H54 (cell line): ENCODE measurements around the gene ATP1B1.
A peak's percentile ranks its signal among the peaks of the same experiment; 100 is the strongest.

Source experiments
- DNase-seq: peaks from one replicate; pipeline ENCODE4 v3.0.0; 2011; ENCODE audit warnings: low spot score, mixed read lengths; ENCODE audit not compliant: insufficient read length
- FAIRE-seq: peaks from 3 replicates; lab custom pipeline; 2011; peaks lifted over from hg19 to GRCh38; lab: Jason Lieb, UNC
- POLR2A ChIP-seq: IDR thresholded peaks from 2 replicates; pipeline ENCODE4 v1.6.1; 2011; ENCODE audit warnings: low read depth, mild to moderate bottlenecking, low read length

ATP1B1 gene

DNA sequence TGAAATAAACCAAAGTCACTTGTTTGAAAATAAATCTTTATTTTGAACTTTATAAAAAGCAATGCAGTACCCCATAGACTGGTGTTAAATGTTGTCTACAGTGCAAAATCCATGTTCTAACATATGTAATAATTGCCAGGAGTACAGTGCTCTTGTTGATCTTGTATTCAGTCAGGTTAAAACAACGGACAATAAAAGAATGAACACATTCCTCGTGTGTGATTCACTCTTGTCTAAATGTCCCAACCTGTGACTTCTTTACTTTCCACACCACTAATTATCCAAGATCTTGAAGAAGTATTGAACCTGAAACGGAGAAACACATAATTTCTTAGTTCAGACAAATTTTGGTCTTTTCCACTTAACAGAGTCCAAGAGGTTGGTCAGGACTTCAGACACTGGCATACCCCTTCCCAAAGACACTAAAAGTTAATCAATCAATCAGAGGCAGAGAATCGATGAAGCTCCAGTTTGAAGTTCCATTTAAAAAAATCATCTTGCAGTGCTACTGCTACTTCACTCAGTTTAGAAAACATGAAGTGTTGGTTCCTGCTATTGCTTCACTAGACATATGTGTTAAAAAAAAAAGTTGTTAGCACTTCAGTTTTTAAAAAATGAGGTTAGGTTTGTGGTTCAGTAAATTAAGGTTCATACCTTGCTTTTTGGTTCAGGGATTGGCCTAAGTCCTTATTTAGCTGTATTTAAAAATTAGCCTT, 26.2 kb downstream of the ATP1B1 start:
- no peak for TF ChIP-seq POLR2A
- peak; percentile 58 for FAIRE-seq
- no peak for DNase-seq

GRCh38 chr1:169133228-169133576, 26.7 kb downstream of the ATP1B1 start:
- no peak for TF ChIP-seq POLR2A
- DNase-seq (no peak), FAIRE-seq (no peak)

- FAIRE-seq, result no peak
- no peak for DNase-seq
These were observed 27.5 kb downstream of the ATP1B1 start for GRCh38 chr1:169133801-169134502.

DNA sequence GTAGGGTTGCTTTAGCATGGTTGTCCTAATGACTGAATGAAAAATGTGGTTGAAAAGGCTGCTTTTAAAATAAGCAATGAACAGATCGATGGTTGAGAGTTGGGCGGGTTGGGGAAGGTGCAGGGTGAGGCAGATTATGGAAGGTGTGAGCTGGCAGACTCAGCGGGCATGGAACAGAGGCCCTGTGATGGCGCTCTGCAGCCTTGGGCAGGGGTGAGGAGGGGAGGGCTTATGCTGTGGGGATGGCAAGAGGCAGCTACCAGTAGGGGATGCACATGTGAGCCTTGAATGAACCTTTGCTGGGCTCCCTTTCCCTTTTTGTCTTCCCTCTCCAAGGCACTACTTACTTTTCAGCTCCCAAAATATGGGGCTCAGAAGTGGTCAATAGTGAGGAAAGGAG, 30.9 kb downstream of the ATP1B1 start:
- FAIRE-seq, result no peak

More at GRCh38 chr1:169133801-169134502, 27.5 kb downstream of the ATP1B1 start:
- TF ChIP-seq POLR2A, result no peak

GRCh38 chr1:169138866-169139670, 32.6 kb downstream of the ATP1B1 start:
- DNase-seq (no peak), FAIRE-seq (no peak)
- no peak for TF ChIP-seq POLR2A

More for the DNA sequence above, 30.9 kb downstream of the ATP1B1 start:
- no peak for DNase-seq
- TF ChIP-seq POLR2A, result no peak

DNA sequence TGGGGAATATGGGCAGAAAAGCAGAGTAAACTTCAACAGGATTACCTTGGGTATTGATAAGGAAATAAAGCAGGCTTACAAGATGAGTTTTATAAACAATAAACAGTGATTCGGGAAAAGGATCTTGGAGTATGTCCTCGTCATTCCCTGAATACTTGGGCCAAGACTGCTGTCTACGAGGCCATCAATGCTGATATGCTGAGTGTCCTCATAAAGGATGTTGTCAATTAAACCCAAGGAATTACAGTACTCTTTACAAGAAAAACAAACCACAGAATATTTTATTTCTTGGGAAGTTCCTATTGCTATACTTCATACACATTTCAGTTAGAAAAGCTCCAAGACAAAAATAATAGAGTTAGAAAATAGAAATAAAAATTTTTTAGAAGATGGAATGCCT, 34.9 kb downstream of the ATP1B1 start:
- TF ChIP-seq POLR2A, result no peak
- no peak for DNase-seq
- no peak for FAIRE-seq

- TF ChIP-seq POLR2A, result no peak
- DNase-seq (no peak), FAIRE-seq (no peak)
These were observed 35.6 kb downstream of the ATP1B1 start for GRCh38 chr1:169142129-169142528.

- no peak for TF ChIP-seq POLR2A
- DNase-seq (no peak), FAIRE-seq (no peak)
These were observed 36.9 kb downstream of the ATP1B1 start for GRCh38 chr1:169143346-169143745.

DNA sequence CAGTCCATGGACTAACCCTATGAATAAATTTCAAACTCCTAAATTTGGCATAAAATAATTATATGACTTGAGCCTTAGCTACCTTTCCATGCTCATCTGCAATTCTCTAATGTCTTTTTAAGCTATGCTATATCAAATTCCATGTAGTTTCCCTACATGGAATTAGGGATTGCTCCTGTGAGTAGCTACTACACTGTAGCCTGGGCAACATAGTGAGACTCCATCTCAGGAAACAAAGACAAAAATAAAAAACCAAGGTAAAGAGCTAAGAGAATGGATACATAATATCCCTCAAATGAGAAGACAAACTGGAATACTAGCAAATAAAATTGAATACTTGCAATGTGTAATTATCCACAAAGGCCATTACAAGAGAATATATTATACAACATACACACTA, 37.5 kb downstream of the ATP1B1 start:
- TF ChIP-seq POLR2A, result no peak
- FAIRE-seq (no peak), DNase-seq (no peak)

DNA sequence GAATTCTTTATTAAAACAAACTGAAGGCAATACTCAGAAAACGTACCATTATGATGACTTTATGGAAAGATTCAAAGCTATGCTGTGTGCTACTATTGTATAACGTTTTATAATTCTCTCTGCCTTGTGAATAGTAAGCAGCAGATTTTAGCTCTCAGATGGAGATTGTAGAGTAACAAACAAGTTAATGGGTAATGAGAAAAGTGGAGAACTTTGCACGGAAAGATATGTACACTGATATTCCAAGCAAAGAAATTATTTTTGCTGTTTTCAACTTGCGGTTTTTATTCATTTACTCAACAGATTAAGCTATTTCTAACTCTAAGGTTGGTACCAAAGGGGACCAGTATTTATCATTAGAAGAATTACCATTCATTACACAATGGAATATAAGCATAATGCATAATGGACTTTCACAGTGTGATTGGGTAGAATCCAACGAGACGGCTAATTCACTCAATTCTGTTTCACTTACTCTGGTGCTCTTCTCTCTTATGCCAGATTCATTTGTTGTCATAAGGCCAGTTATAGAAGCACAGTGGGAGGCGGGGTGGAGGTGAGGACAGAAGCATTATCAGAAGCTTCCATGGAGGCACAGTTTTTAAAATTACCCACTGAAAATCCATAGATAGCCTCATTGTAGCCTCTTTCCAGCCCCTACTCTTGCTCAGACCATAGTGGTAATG, 38.6 kb downstream of the ATP1B1 start:
- no peak for TF ChIP-seq POLR2A
- DNase-seq (no peak), FAIRE-seq (no peak)

DNA sequence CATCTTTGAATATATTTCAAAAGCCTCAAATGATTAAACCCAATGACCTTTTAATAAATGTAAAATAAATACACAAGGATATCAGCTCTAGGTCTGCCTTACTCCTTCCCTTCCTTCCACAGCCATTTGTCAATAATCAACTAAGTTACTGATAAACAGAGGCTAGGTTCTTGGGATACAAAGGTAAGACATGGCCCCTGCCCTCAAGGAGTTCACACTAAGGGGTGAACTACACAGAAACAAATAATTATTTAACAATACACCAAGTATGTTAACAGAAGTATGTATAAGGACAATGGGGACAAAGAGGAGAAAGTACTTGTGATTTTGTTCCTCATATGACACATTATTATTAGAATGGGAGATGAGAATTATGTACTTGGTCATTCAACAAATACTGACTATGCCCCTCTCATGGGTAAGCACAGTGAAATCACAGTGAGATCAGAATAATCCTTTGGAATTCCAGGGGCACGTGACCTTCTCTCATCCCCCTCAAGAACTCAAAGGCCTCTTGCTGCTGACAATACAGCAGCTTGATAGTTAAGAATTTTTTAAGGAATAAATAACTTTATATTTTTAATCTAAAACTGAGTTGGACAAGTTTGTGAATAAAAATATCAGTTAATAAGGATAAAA, 40.2 kb downstream of the ATP1B1 start:
- TF ChIP-seq POLR2A, result no peak
- no peak for DNase-seq
- FAIRE-seq, result no peak

DNA sequence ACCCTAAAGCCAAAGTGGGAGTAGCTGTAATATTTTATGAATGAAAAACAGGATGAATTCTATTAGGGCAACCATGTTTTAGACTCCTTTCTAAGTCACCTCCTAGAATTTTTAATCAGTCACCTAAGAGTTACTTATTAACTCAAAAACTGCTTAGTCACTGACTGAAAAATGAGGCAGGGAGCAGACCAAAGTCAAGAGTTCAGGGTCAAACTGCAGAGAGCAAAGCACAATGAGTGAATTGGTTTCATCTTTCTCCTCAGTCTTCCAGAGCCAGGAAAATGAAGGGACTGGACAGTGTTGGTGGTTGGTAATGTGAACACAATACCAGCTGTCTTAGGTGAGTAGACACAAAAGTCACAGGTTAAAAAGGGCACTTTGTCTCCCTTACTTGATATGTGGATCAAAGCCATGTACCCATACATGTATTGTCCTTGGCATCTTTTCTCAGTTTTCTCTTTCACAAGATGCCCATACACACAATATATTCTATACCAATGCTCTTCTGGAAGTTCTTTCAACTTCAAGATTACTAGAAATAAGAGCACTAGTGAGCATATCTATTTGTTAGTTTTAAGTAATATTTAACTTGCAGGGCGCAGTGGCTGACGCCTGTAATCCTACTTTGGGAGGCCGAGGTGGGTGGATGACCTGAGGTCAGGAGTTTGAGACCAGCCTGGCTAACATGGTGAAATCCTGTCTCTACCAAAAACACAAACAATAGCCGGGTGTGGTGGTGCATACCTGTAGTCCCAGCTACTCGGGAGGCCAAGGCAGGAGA, 42.2 kb downstream of the ATP1B1 start:
- FAIRE-seq (no peak), DNase-seq (no peak)
- no peak for TF ChIP-seq POLR2A

DNA sequence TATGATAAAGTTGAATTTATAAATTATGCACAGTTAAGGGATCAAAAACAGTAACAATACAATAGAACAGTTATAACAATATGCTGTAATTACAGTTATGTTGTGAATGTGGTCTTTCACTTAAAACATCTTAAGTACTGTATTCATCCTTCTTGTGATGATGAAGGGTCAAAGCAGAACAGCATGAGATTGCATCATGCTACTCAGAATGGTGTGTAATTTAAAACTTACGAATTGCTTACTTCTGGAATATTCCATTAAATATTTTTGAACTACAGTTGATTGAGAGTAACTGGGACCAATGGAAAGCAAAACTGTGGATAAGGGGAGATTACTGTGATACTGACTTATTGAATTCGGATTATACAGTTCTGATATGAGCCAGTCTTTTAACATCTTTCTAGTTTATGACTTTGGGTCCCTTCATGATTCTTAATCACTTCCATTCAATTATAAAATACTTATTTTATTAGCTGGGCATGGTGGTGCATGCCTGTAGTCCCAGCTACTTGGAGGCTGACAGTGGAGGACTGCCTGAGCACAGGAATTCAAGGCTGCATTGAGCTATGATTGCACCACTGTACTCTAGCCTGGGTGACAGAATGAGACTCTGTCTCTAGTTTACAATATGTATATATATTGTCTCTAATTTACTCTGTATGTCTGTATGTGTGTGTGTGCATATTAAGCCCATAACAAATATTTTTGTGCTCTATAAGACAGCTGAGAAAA, 43.2 kb downstream of the ATP1B1 start:
- no peak for TF ChIP-seq POLR2A
- DNase-seq, result no peak
- FAIRE-seq, result no peak
